HG03196 (cell line): ENCODE measurements around the gene MAN2A1.

Source experiments
- ATAC-seq: cut with Tn5 transposase; IDR thresholded peaks from one replicate; pipeline ENCODE4 v1.9.1; 2021; ENCODE audit not compliant: unreplicated experiment

The MAN2A1 gene

GRCh38 chr5:109704282-109704952, 14.7 kb downstream of the MAN2A1 start:
- ATAC-seq: no peak

GRCh38 chr5:109705596-109705995, 15.9 kb downstream of the MAN2A1 start:
- ATAC-seq: no peak

- no peak for ATAC-seq
These were observed 16.4 kb downstream of the MAN2A1 start for GRCh38 chr5:109706095-109706494.

- no peak for ATAC-seq
These were observed 17.8 kb downstream of the MAN2A1 start for GRCh38 chr5:109707531-109707930.

GRCh38 chr5:109708813-109709212, 19.1 kb downstream of the MAN2A1 start:
- ATAC-seq: no peak

- ATAC-seq: no peak
These were observed 19.5 kb downstream of the MAN2A1 start for GRCh38 chr5:109709225-109709624.

GRCh38 chr5:109711673-109712072, 21.9 kb downstream of the MAN2A1 start:
- ATAC-seq: no peak

GRCh38 chr5:109713453-109713852, 23.7 kb downstream of the MAN2A1 start:
- ATAC-seq: no peak

GRCh38 chr5:109714592-109714991, 24.9 kb downstream of the MAN2A1 start:
- no peak for ATAC-seq

- no peak for ATAC-seq
These were observed 28.5 kb downstream of the MAN2A1 start for GRCh38 chr5:109718216-109718615.

- no peak for ATAC-seq
These were observed 28.9 kb downstream of the MAN2A1 start for GRCh38 chr5:109718632-109719031.

GRCh38 chr5:109719978-109720377, 30.3 kb downstream of the MAN2A1 start:
- ATAC-seq: no peak

- no peak for ATAC-seq
These were observed 32.0 kb downstream of the MAN2A1 start for GRCh38 chr5:109721741-109722140.

GRCh38 chr5:109723606-109724005, 33.9 kb downstream of the MAN2A1 start:
- no peak for ATAC-seq

- no peak for ATAC-seq
These were observed 35.4 kb downstream of the MAN2A1 start for GRCh38 chr5:109725135-109725534.

GRCh38 chr5:109739741-109740728, 50.3 kb downstream of the MAN2A1 start:
- ATAC-seq: peak; percentile 94

GRCh38 chr5:109740966-109741365, 51.2 kb downstream of the MAN2A1 start:
- ATAC-seq: no peak

GRCh38 chr5:109741390-109741789, 51.7 kb downstream of the MAN2A1 start:
- no peak for ATAC-seq

- no peak for ATAC-seq
These were observed 53.4 kb downstream of the MAN2A1 start for GRCh38 chr5:109743041-109743531.

GRCh38 chr5:109743770-109744212, 54.1 kb downstream of the MAN2A1 start:
- ATAC-seq: no peak

GRCh38 chr5:109744261-109744660, 54.5 kb downstream of the MAN2A1 start:
- no peak for ATAC-seq

- no peak for ATAC-seq
These were observed 58.8 kb downstream of the MAN2A1 start for GRCh38 chr5:109748546-109748945.
